HG03469 (cell line): ENCODE measurements around the gene NOP14.
"Not testable (repeated sequence)": the region's sequence is repeated elsewhere in the genome, so short reads cannot be mapped to it uniquely, and the experiment has no call there.

Experiments
- ATAC-seq: cut with Tn5 transposase; IDR thresholded peaks from one replicate; pipeline ENCODE4 v1.9.1; 2021; ENCODE audit warnings: mild to moderate bottlenecking, moderate library complexity, moderate number of reproducible peaks; ENCODE audit not compliant: unreplicated experiment

The NOP14 gene

GRCh38 chr4:2962614-2963174 lies 512 bp downstream of the NOP14 start:
- no peak for ATAC-seq

GRCh38 chr4:2961811-2962441 lies 1.3 kb downstream of the NOP14 start:
- ATAC-seq: no peak

- no peak for ATAC-seq
These were observed 1.8 kb downstream of the NOP14 start for GRCh38 chr4:2961421-2961810.

- not testable (repeated sequence) for ATAC-seq
These were observed 2.8 kb downstream of the NOP14 start for GRCh38 chr4:2960450-2960849.

- ATAC-seq: no peak
These were observed 4.8 kb downstream of the NOP14 start for GRCh38 chr4:2958446-2958845.

- not testable (repeated sequence) for ATAC-seq
These were observed 7.8 kb downstream of the NOP14 start for GRCh38 chr4:2955186-2956044.

GRCh38 chr4:2954358-2955185 lies 8.6 kb downstream of the NOP14 start:
- ATAC-seq: no peak

GRCh38 chr4:2953496-2953895 lies 9.7 kb downstream of the NOP14 start:
- ATAC-seq: no peak

- ATAC-seq: no peak
These were observed 12.8 kb downstream of the NOP14 start for GRCh38 chr4:2950221-2950989.

GRCh38 chr4:2949782-2950125 lies 13.5 kb downstream of the NOP14 start:
- ATAC-seq: no peak

- ATAC-seq: no peak
These were observed 14.1 kb downstream of the NOP14 start for GRCh38 chr4:2948895-2949781.

GRCh38 chr4:2947926-2948325 lies 15.3 kb downstream of the NOP14 start:
- ATAC-seq: no peak

GRCh38 chr4:2946812-2947600 lies 16.2 kb downstream of the NOP14 start:
- no peak for ATAC-seq

GRCh38 chr4:2945619-2946604 lies 17.3 kb downstream of the NOP14 start:
- ATAC-seq: not testable (repeated sequence)

- no peak for ATAC-seq
These were observed 18.4 kb downstream of the NOP14 start for GRCh38 chr4:2944586-2945526.

GRCh38 chr4:2944091-2944482 lies 19.1 kb downstream of the NOP14 start:
- ATAC-seq: no peak
